ENCODE results near the gene PNLIP. TPM values are rescaled to one million over a fixed set of nuclear protein-coding genes. Genes with fewer than 3 reads are reported as not detected.

PNLIP gene
- total and polyA plus RNA-seq, 9 of the 15 experiments (the other 6 are each of a cell fraction or from before 2014, with no cell fraction given) = 0.69 TPM; not detected in 8

DNA sequence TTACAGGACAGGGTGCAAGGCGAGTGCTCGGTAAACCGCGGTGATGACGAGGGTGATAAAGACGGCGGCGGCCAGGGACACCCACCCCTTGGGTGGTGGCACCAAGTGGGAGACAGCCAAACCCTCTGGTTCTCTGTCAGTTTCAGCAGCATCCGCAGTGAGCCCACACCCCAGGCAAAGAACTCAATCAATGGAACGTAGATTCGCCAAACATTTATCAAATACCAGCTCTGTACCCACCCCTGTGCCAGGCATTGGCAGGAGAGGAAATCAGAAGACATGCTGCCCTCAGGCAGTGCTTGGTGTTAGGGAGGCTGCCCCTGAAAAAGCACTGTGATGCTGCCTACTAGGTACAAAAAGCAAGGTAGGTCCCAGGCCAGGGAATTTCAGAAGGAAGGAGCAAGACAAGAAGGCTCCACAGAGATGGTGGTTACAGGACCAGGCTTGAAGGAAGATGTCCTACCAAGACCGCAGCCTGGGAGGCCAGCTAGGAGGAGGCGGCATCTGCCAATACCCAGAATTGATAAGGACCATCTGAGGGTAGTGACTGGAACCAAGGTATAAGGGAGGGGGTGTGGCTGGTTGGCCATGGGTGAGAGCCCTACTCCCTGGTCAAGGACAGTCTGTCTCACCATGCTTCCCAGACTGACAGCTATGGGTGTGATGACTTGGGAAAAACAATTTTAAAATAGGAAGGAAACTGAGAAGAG, 64.9 kb downstream of the PNLIP start:
- ChIA-PET POLR2A (no interaction called here), CTCF (ENCODE audit: low intra/inter-chr PET ratio) (no interaction called here)
- Histone ChIP-seq H3K9ac (ENCODE audit: insufficient read depth in 1 of 2, low read depth in 2 of 2, low read length in 2 of 2) (no peak overlapping the region), H3K79me2 (ENCODE audit: control insufficient read depth, insufficient read depth, low read length) (no peaks in the 10 kb centered on the region), H4K20me1 (replicated peaks; ENCODE audit: control insufficient read depth, insufficient read depth, low read length) (no peaks in the 10 kb centered on the region), H3K4me1 (replicated peaks in 1 of 2; ENCODE audit: control insufficient read depth in 2 of 2, insufficient read depth in 2 of 2, low read length in 2 of 2) (peaks cover 0 to 7% of the 10 kb centered on the region in 2 experiments; a peak in 2 of 5 replicates), H3K4me2 (ENCODE audit: insufficient read depth, low read length) (no peak overlapping the region), H3K27me3 (ENCODE audit: control insufficient read depth in 2 of 2, insufficient read depth in 2 of 2, low read length in 2 of 2) (peaks cover 0 to 13% of the 10 kb centered on the region in 2 experiments; a peak in 2 of 5 replicates), H3K36me3 (ENCODE audit: control insufficient read depth, insufficient read depth, low read length) (no peaks in the 10 kb centered on the region), H3K9me3 (replicated peaks; ENCODE audit: control insufficient read depth, insufficient read depth, low read depth, low read length) (no peaks in the 10 kb centered on the region), H3K4me3 (no peak overlapping the region), H2AFZ (ENCODE audit: low read depth, low read length) (no peak overlapping the region), H3K9me1 (ENCODE audit: control insufficient read depth, insufficient read depth, low read length) (no peaks in the 10 kb centered on the region), H3K27ac (ENCODE audit: extremely low read depth, low read depth, low read length) (no peak overlapping the region)
- no TSS peak for BruUV-seq (replicated peaks)
- 22% methylated on average over 9 of the region's 13 CpGs for WGBS (ENCODE audit: insufficient coverage, low coverage, missing lambda C conversion rate)
- DNase-seq (ENCODE audit: extremely low read depth in 1 of 4, low spot score in 3 of 4) (no peak), ATAC-seq (no peak), FAIRE-seq (no peak)
- intact Hi-C loops (cut with micrococcal nuclease) = no loop called here
- in situ Hi-C loops (cut with MboI) = no loop called here
- TF ChIP-seq, protein P1, sequence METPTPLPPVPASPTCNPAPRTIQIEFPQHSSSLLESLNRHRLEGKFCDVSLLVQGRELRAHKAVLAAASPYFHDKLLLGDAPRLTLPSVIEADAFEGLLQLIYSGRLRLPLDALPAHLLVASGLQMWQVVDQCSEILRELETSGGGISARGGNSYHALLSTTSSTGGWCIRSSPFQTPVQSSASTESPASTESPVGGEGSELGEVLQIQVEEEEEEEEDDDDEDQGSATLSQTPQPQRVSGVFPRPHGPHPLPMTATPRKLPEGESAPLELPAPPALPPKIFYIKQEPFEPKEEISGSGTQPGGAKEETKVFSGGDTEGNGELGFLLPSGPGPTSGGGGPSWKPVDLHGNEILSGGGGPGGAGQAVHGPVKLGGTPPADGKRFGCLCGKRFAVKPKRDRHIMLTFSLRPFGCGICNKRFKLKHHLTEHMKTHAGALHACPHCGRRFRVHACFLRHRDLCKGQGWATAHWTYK (CRISPR knock-in tag; IDR thresholded peaks at IDR 0.05) = no peak
- TF ChIP-seq MEIS2 (IDR thresholded peaks at IDR 0.05; ENCODE audit: partially characterized antibody) (no peak), ZNF707 (CRISPR knock-in tag; conservative IDR thresholded peaks at IDR 0.05) (no peak), ARNT (IDR thresholded peaks at IDR 0.05) (no peak), HMG20B (CRISPR knock-in tag; IDR thresholded peaks at IDR 0.05) (no peak), HDAC2 (IDR thresholded peaks at IDR 0.05) (no peak), NR4A1 (CRISPR knock-in tag; IDR thresholded peaks at IDR 0.05) (no peak), NR4A1 (tag; IDR thresholded peaks at IDR 0.05) (no peak)
- TF ChIP-seq, protein P2, sequence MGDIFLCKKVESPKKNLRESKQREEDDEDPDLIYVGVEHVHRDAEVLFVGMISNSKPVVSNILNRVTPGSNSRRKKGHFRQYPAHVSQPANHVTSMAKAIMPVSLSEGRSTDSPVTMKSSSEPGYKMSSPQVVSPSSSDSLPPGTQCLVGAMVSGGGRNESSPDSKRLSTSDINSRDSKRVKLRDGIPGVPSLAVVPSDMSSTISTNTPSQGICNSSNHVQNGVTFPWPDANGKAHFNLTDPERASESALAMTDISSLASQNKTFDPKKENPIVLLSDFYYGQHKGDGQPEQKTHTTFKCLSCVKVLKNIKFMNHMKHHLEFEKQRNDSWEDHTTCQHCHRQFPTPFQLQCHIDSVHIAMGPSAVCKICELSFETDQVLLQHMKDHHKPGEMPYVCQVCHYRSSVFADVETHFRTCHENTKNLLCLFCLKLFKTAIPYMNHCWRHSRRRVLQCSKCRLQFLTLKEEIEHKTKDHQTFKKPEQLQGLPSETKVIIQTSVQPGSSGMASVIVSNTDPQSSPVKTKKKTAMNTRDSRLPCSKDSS (IDR thresholded peaks at IDR 0.05; ENCODE audit: low read depth, partially characterized antibody) = no peak
